Suprapubic skin (tissue), 4 donors: ENCODE data around the gene ABHD2. TPM values are rescaled to one million over a fixed set of nuclear protein-coding genes. Genes with fewer than 3 reads are reported as not detected.
"Not testable (repeated sequence)": the region's sequence is repeated elsewhere in the genome, so short reads cannot be mapped to it uniquely, and the experiment has no call there.

ENCODE experiments used
- DNase-seq, 2 donors: peaks; one replicate each; pipeline ENCODE4 v3.0.0-alpha.2; 2019; ENCODE audit warnings: low spot score in 2 of 2
- H3K27ac ChIP-seq: fragments of 200-600 bp; sonication (generic); one replicate; pipeline ENCODE4 v1.5.1; 2019
- H3K27me3 ChIP-seq: fragments of 200-600 bp; sonication (generic); one replicate; pipeline ENCODE4 v1.5.1; 2019
- H3K36me3 ChIP-seq: fragments of 200-600 bp; sonication (generic); one replicate; pipeline ENCODE4 v1.5.1; 2019
- H3K4me1 ChIP-seq: fragments of 200-600 bp; sonication (generic); one replicate; pipeline ENCODE4 v1.5.1; 2019
- H3K4me3 ChIP-seq: fragments of 200-600 bp; sonication (generic); one replicate; pipeline ENCODE4 v1.5.1; 2019; ENCODE audit warnings: mild to moderate bottlenecking
- H3K9me3 ChIP-seq: fragments of 200-600 bp; sonication (generic); one replicate; pipeline ENCODE4 v1.5.1; 2019
- CTCF ChIP-seq, 2 donors: fragments of 200-600 bp in 1 of 2; fragments of 450-650 bp in 1 of 2; sonication (generic) in 1 of 2; IDR thresholded peaks; one replicate each; pipeline ENCODE4 v1.5.1; 2016 to 2019; ENCODE audit warnings: antibody characterized with exemption in 2 of 2, mild to moderate bottlenecking in 1 of 2, moderate library complexity in 1 of 2
- EP300 ChIP-seq: sonication (generic); formaldehyde crosslinking; IDR thresholded peaks from one replicate; pipeline ENCODE4 v1.6.1; 2017; ENCODE audit warnings: antibody characterized with exemption
- POLR2A ChIP-seq, 2 donors: fragments of 450-650 bp; IDR thresholded peaks; one replicate each; pipeline ENCODE4 v1.6.1; 2017; ENCODE audit warnings: antibody characterized with exemption in 2 of 2, mild to moderate bottlenecking in 2 of 2, moderate library complexity in 2 of 2
- POLR2AphosphoS5 ChIP-seq, 3 donors: sonication (generic); formaldehyde crosslinking; IDR thresholded peaks; one replicate each; pipeline ENCODE4 v1.6.1; 2017; ENCODE audit warnings: antibody characterized with exemption in 3 of 3
- WGBS: methylation state at CpG from one replicate; pipeline ENCODE4 v1.1.5; 2018; 5-methylcytosine and 5-hydroxymethylcytosine counted together
- total RNA-seq, 4 donors: library from RNA; depleted of rRNA; stranded (reverse); fragments of >200 nt; gene quantifications; one replicate each; pipeline ENCODE4 v1.1.0, GENCODE V29; 2016

ABHD2 gene
- total RNA-seq, 4 donors from 2014 or later: 38.0 to 78.0 (median 63.2) TPM

GRCh38 chr15:89081878-89082277 lies 6.4 kb upstream of the ABHD2 start:
- H3K9me3 ChIP-seq: no peaks in the 10 kb centered on the region
- H3K4me3 ChIP-seq: no peak overlapping the region
- no peaks in the 10 kb centered on the region for H3K36me3 ChIP-seq
- peak in 1 of 2 donors; percentile 18 for DNase-seq
- WGBS: 95% methylated on average over 1 of the region's 1 CpG
- H3K4me1 ChIP-seq: no peaks in the 10 kb centered on the region
- H3K27me3 ChIP-seq: no peaks in the 10 kb centered on the region
- no peak for TF ChIP-seq CTCF (IDR thresholded peaks at IDR 0.05)
- TF ChIP-seq POLR2AphosphoS5 (IDR thresholded peaks at IDR 0.05): no peak
- no peak for TF ChIP-seq EP300
- no peak for TF ChIP-seq POLR2A (IDR thresholded peaks at IDR 0.05)
- H3K27ac ChIP-seq: no peak overlapping the region

- DNase-seq: no peak
- Histone ChIP-seq H3K27ac (no peak overlapping the region), H3K36me3 (no peaks in the 10 kb centered on the region), H3K9me3 (no peaks in the 10 kb centered on the region), H3K27me3 (no peaks in the 10 kb centered on the region), H3K4me1 (peaks cover 8% of the 10 kb centered on the region), H3K4me3 (no peak overlapping the region)
- TF ChIP-seq EP300: no peak
- 97% methylated on average over 6 of the region's 6 CpGs for WGBS
These were observed 5.0 kb upstream of the ABHD2 start for GRCh38 chr15:89083246-89083645.

GRCh38 chr15:89085289-89085926 lies 2.8 kb upstream of the ABHD2 start:
- DNase-seq: no peak
- Histone ChIP-seq H3K4me1 (peaks cover 26% of the 10 kb centered on the region), H3K9me3 (no peaks in the 10 kb centered on the region), H3K36me3 (no peaks in the 10 kb centered on the region), H3K27me3 (no peaks in the 10 kb centered on the region), H3K4me3 (no peak overlapping the region), H3K27ac (peak overlapping the region; percentile 4)
- TF ChIP-seq POLR2A (IDR thresholded peaks at IDR 0.05) (no peak), CTCF (IDR thresholded peaks at IDR 0.05) (no peak), POLR2AphosphoS5 (IDR thresholded peaks at IDR 0.05) (no peak), EP300 (no peak)
- 74% methylated on average over 4 of the region's 4 CpGs for WGBS

GRCh38 chr15:89085933-89086332 lies 2.3 kb upstream of the ABHD2 start:
- H3K9me3 ChIP-seq, DNase-seq, H3K27me3 ChIP-seq, H3K36me3 ChIP-seq, H3K4me3 ChIP-seq: not testable (repeated sequence)
- Histone ChIP-seq H3K4me1 (peaks cover 31% of the 10 kb centered on the region), H3K27ac (peak overlapping the region; percentile 4)
- 44% methylated on average over 1 of the region's 1 CpG for WGBS

- H3K9me3 ChIP-seq, H3K27ac ChIP-seq, H3K27me3 ChIP-seq, DNase-seq, H3K36me3 ChIP-seq, H3K4me3 ChIP-seq: not testable (repeated sequence)
- H3K4me1 ChIP-seq: peaks cover 35% of the 10 kb centered on the region
- WGBS: 97% methylated on average over 5 of the region's 5 CpGs
These were observed 1.9 kb upstream of the ABHD2 start for GRCh38 chr15:89086390-89086789.

GRCh38 chr15:89087161-89087829 lies 961 bp upstream of the ABHD2 start:
- WGBS: 59% methylated on average over 13 of the region's 13 CpGs

More at GRCh38 chr15:89087161-89087829, 961 bp upstream of the ABHD2 start:
- DNase-seq: no peak
- no peaks in the 10 kb centered on the region for H3K36me3 ChIP-seq
- H3K27ac ChIP-seq: peak overlapping the region; percentile 78
- peaks cover 44% of the 10 kb centered on the region for H3K4me1 ChIP-seq
- H3K9me3 ChIP-seq: no peaks in the 10 kb centered on the region
- H3K4me3 ChIP-seq: peak overlapping the region; percentile 89
- TF ChIP-seq POLR2AphosphoS5 (IDR thresholded peaks at IDR 0.05) (no peak), CTCF (IDR thresholded peaks at IDR 0.05) (no peak)
- no peaks in the 10 kb centered on the region for H3K27me3 ChIP-seq
